HG03196 (cell line): ENCODE results near the gene GNA12.

Experiments used
- ATAC-seq: cut with Tn5 transposase; IDR thresholded peaks from one replicate; pipeline ENCODE4 v1.9.1; 2021; ENCODE audit not compliant: unreplicated experiment

Gene GNA12

GRCh38 chr7:2819161-2819953, 24.8 kb downstream of the GNA12 start:
- ATAC-seq, result no peak

- no peak for ATAC-seq
These were observed 25.5 kb downstream of the GNA12 start for GRCh38 chr7:2818653-2819052.

- ATAC-seq, result no peak
These were observed 26.0 kb downstream of the GNA12 start for GRCh38 chr7:2818121-2818520.

- ATAC-seq, result no peak
These were observed 26.7 kb downstream of the GNA12 start for GRCh38 chr7:2817456-2817855.

- ATAC-seq, result no peak
These were observed 28.2 kb downstream of the GNA12 start for GRCh38 chr7:2815875-2816245.

GRCh38 chr7:2814946-2815874, 28.9 kb downstream of the GNA12 start:
- ATAC-seq, result no peak

GRCh38 chr7:2814186-2814945, 29.7 kb downstream of the GNA12 start:
- ATAC-seq, result no peak

- no peak for ATAC-seq
These were observed 30.5 kb downstream of the GNA12 start for GRCh38 chr7:2813350-2814185.

GRCh38 chr7:2812831-2813230, 31.3 kb downstream of the GNA12 start:
- ATAC-seq, result no peak

- no peak for ATAC-seq
These were observed 32.0 kb downstream of the GNA12 start for GRCh38 chr7:2812114-2812487.

GRCh38 chr7:2811476-2812113, 32.5 kb downstream of the GNA12 start:
- ATAC-seq, result no peak

GRCh38 chr7:2810682-2811415, 33.3 kb downstream of the GNA12 start:
- ATAC-seq, result no peak

GRCh38 chr7:2809903-2810625, 34.0 kb downstream of the GNA12 start:
- ATAC-seq, result no peak

GRCh38 chr7:2808891-2809665, 35.0 kb downstream of the GNA12 start:
- ATAC-seq, result no peak

GRCh38 chr7:2807845-2808772, 36.0 kb downstream of the GNA12 start:
- no peak for ATAC-seq

- ATAC-seq, result no peak
These were observed 36.7 kb downstream of the GNA12 start for GRCh38 chr7:2807460-2807844.

GRCh38 chr7:2806571-2806970, 37.5 kb downstream of the GNA12 start:
- ATAC-seq, result no peak
